COLO668 (cell line): Measurements from ENCODE around the gene EXOSC3.
A peak's percentile ranks its signal among the peaks of the same experiment; 100 is the strongest.
"Not testable (repeated sequence)": the region's sequence is repeated elsewhere in the genome, so short reads cannot be mapped to it uniquely, and the experiment has no call there.

Source experiments
- DNase-seq: peaks from one replicate; lab custom pipeline; 2025; ENCODE audit not compliant: unreplicated experiment; lab: John Stamatoyannopoulos, UW

The EXOSC3 gene

GRCh38 chr9:37776328-37776727 lies 8.5 kb downstream of the EXOSC3 start:
- DNase-seq: no peak

DNA sequence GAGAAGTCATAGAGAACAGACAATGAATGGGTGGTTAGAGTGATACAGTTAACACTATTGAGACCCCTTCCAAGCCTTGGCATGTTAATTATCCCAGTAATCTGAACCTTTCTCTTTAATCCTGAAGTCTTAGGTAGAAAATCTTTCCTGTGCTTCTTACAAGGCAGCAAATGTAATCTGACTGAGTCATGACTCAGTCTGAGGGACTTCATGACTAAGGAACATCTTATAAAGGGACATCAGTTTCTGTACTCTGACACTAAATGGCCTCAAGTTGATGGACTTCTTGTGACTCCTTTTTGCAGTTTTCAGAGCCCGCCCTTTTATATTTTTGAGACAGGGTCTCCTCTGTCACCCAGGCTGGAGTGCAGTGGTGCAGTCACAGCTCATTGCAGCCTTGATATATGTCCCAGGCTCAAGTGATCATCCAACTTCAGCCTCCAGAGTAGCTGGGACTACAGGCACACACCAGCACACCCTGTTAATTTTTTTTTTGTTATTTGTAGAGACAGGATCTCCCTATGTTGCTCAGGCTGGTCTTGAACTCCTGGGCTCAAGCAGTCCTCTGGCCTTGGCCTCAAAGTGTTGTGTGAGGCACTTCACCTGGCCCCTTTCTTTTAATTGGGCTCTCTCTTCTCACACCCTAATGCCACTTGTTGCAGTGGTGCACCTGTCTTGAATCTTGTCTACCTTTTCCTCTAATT lies 9.5 kb downstream of the EXOSC3 start:
- DNase-seq: no peak

GRCh38 chr9:37769995-37770394 lies 14.9 kb downstream of the EXOSC3 start:
- no peak for DNase-seq

DNA sequence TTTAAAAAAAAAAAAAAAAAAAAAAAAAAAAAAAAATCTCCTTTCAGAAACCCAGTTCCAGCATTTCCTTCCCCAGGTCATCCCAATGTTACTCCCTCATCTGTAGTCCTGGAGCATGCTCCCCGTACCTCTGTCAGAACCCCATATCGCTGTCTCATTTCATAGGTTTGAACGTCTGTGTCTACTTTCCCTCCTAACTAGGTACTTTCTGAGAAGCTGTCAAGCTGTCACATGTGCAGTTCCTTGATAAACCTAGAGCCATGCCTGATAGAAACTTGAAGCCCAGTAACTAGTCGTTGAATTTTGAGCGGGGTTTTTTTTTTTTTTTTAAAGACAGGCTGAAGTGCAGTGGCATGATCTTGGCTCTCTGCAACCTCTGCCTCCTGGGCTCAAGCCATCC lies 15.6 kb downstream of the EXOSC3 start:
- no peak for DNase-seq

DNA sequence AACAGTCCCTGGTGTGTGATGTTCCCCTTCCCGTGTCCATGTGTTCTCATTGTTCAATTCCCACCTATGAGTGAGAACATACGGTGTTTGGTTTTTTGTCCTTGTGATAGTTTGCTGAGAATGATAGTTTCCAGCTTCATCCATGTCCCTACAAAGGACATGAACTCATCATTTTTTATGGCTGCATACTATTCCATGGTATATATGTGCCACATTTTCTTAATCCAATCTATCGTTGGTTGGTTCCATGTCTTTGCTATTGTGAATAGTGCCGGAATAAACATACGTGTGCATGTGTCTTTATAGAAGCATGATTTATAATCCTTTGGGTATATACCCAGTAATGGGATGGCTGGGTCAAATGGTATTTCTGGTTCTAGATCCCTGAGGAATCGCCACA lies 19.6 kb downstream of the EXOSC3 start:
- not testable (repeated sequence) for DNase-seq

DNA sequence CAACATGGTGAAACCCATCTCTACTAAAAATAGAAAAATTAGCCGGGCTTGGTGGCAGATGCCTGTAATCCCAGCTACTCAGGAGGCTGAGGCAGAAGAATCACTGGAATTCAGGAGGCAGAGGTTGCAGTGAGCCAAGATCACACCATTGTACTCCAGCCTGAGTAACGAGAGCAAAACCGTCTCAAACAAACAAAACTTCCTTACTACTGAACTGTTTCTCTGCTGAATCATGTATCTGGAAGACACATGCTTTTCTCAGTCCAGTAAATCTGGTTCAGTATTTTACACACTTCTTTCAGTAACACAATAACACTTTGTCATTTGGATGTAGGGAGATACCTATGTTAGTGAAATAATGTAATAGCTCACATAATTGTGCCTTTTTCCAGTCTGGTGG lies 23.4 kb downstream of the EXOSC3 start:
- no peak for DNase-seq

DNA sequence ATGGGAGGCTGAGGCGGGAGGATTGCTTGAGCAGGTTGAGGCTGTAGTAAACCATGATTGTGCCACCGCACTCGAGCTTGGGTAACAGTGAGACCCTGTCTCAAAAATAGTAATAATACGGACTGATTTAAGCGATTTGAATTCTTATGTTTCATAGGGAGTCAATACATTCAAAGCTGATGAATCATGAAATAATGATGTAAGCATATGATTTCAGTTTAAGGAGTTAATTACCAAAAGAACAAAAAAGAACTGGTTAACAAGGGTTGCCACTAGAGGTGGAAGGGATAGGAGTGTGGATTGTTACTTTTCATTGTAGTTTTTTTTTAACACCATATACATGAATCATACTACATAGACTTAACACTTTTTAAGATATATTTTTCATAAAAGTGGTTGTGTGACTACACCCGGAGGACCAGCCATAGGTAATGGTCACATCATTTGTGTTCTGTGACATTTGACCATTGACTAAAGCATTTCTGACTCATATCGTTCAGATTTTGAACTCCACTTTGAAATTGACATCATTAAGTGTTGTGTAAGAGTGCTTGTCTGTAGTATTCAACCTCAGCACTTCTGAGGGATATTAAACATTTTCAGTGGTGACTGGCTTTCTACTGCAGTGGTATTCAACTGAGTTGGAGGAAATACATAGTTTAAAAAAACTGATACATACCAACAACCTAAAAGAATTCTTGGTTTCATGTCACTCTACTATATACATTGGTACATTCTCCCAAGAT lies 24.3 kb downstream of the EXOSC3 start:
- no peak for DNase-seq

DNA sequence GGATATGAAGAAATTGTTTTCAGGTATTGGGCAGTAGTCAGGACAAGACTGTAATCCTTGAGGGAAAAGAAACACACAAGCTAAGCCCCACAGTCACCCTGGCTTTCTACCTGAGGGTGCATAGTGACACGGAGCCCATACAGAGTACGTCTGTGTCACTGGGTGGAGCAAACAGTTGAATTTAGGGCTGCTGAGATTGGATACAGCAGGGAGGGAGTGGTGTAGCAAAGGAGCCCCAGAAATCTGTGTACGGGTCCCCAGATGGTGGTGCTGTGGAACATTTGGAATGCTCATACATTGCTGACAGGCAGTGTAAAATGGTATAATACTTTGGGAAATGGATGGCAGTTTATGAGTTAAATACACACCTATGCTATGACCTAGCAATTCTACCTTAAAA lies 26.1 kb downstream of the EXOSC3 start:
- no peak for DNase-seq

GRCh38 chr9:37753489-37754190 lies 31.2 kb downstream of the EXOSC3 start, which contains the start of gene TRMT10B:
TSS of gene TRMT10B (plus strand) at chr9:37753805. CDS start at chr9:37761932, 8,127 bp downstream.
- peak; percentile 74 for DNase-seq

GRCh38 chr9:37752642-37753488 lies 32.0 kb downstream of the EXOSC3 start:
- no peak for DNase-seq

GRCh38 chr9:37752112-37752511 lies 32.8 kb downstream of the EXOSC3 start:
- DNase-seq: not testable (repeated sequence)

DNA sequence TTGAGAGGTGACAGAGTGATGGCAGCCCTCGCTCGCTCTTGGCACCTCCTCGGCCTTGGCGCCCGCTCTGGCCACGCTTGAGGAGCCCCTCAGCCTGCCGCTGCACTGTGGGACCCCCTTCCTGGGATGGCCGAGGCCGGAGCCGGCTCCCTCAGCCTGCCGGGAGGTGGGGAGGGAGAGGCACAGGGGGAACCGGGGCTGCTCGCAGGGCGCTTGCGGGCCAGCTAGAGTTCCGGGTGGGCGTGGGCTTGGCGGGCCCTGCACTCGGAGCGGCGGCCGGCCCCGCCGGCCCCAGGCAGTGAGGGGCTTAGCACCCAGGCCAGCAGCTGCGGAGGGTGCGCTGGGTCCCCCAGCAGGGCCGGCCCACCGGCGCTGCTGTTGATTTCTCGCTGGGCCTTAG lies 33.2 kb downstream of the EXOSC3 start:
- not testable (repeated sequence) for DNase-seq

GRCh38 chr9:37751186-37751585 lies 33.7 kb downstream of the EXOSC3 start:
- no peak for DNase-seq

DNA sequence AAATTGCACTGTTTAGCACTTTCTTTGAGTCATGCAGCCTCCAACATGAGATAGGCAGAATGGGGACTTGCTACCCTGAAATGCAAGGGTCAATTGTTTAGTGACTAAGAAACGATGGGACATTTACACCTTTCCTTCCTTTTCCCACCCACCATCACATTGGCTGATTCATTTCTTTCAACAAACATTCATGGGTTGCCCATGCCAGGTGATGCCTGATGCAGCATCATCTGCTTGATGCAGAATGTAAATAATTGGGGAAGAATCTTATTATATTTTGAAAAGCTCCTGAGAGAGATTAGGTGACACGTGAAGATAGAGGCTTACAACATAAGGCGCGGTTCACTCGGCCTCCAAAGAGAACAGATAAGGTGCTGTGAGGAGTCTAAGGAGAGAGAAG lies 35.7 kb downstream of the EXOSC3 start:
- DNase-seq: no peak

DNA sequence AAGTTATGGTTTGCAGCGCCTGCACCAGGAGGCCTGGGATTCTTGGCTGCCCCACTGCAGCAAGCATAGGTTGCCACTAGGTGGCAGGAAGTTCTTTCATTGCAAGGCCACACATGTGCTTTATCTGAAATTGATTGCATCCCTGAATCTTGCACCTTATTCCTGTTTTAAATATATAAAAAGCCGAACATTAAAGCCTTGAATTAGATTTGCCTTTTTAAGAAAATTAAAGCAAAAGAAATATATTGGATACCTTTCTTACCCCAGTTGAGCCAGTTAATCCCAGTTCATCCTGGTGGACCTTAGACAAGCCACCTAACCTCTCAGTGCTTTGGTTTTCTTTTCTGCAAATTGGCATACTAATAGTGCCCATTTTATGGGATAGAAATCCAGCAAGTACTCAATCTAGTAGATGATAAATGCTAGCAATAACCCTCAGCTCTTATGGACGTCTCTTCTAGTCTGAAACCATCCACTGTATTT lies 37.6 kb downstream of the EXOSC3 start:
- DNase-seq: peak; percentile 55

GRCh38 chr9:37746448-37747270 lies 38.2 kb downstream of the EXOSC3 start:
- no peak for DNase-seq

DNA sequence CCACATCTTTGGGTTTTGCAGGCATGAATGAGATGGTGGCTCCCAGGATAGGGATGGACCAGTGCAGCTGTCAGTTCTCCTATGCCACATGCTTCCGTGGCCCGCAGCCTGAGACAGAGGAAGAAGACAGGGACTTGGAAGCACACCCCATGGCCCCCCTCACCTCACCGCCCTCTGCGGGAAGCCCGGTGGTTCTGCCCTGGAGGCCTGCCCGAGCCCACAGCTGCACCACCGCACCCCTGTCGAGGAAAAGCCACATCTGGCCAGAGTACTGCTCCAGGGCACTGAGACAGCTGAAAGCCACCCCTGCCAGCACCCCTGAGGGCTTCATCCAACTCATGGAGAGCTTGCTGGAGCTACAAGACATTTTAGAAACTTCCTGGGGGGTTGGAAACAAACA lies 38.9 kb downstream of the EXOSC3 start:
- no peak for DNase-seq

- no peak for DNase-seq
Measured at GRCh38 chr9:37740631-37741328, 44.1 kb downstream of the EXOSC3 start.

GRCh38 chr9:37740128-37740527 lies 44.7 kb downstream of the EXOSC3 start:
- no peak for DNase-seq
